HepG2 (cell line): Measurements from ENCODE around the gene ANKRD49. TPM values are rescaled to one million over a fixed set of nuclear protein-coding genes. Genes with fewer than 3 reads are reported as not detected.
A peak's percentile ranks its signal among the peaks of the same experiment; 100 is the strongest.

Experiments
- AKAP8 ChIP-seq: sonication (generic); formaldehyde crosslinking; IDR thresholded peaks from 2 replicates; pipeline ENCODE4 v1.5.1; 2020; ENCODE audit warnings: mild to moderate bottlenecking, missing genetic modification reagents
- CEBPZ ChIP-seq: IDR thresholded peaks from 2 replicates; pipeline ENCODE4 v1.6.1; 2012; ENCODE audit warnings: low read length, improper control_type of control experiment
- DPF2 ChIP-seq: sonication (generic); formaldehyde crosslinking; IDR thresholded peaks from 2 replicates; pipeline ENCODE4 v1.4.0; 2020; ENCODE audit warnings: mild to moderate bottlenecking, low read depth, missing genetic modification reagents, borderline replicate concordance
- FOXO4 ChIP-seq: sonication (generic); formaldehyde crosslinking; conservative IDR thresholded peaks from 2 replicates; pipeline ENCODE4 v1.8.1; 2023; ENCODE audit warnings: missing genetic modification reagents
- HOXD1 ChIP-seq: sonication (generic); formaldehyde crosslinking; IDR thresholded peaks from 2 replicates; pipeline ENCODE4 v1.5.0; 2020; ENCODE audit warnings: missing genetic modification reagents
- IKZF5 ChIP-seq: IDR thresholded peaks from 2 replicates; pipeline ENCODE4 v1.6.1; 2018; ENCODE audit warnings: missing genetic modification reagents, mild to moderate bottlenecking, missing compliant biosample characterization
- JUNB ChIP-seq: sonication (generic); formaldehyde crosslinking; IDR thresholded peaks from 2 replicates; pipeline ENCODE4 v1.8.0; 2022; ENCODE audit warnings: missing genetic modification reagents, mild to moderate bottlenecking, borderline replicate concordance
- LBX2 ChIP-seq: sonication (generic); formaldehyde crosslinking; IDR thresholded peaks from 2 replicates; pipeline ENCODE4 v1.5.0; 2020; ENCODE audit warnings: missing genetic modification reagents, mild to moderate bottlenecking, borderline replicate concordance
- MTF1 ChIP-seq: sonication (generic); formaldehyde crosslinking; IDR thresholded peaks from 2 replicates; pipeline ENCODE4 v1.5.0; 2020; ENCODE audit warnings: missing genetic modification reagents
- TBX3 ChIP-seq: fragments of 450-650 bp; IDR thresholded peaks from 2 replicates; pipeline ENCODE4 v1.6.1; 2017; ENCODE audit warnings: antibody characterized with exemption, mild to moderate bottlenecking, inconsistent platforms, borderline replicate concordance
- YY1 ChIP-seq: IDR thresholded peaks from 2 replicates; pipeline ENCODE4 v1.6.1; 2011; ENCODE audit warnings: low read length, low read depth, moderate library complexity, mild to moderate bottlenecking; ENCODE audit not compliant: insufficient read depth, insufficient replicate concordance
- ZBTB8A ChIP-seq: sonication (generic); formaldehyde crosslinking; IDR thresholded peaks from 2 replicates; pipeline ENCODE4 v1.4.0; 2020; ENCODE audit warnings: mild to moderate bottlenecking, low read depth, missing genetic modification reagents, borderline replicate concordance
- ZNF234 ChIP-seq: sonication (generic); formaldehyde crosslinking; conservative IDR thresholded peaks from 2 replicates; pipeline ENCODE4 v1.5.1; 2020; ENCODE audit warnings: mild to moderate bottlenecking, missing genetic modification reagents
- ZNF274 ChIP-seq: sonication (generic); formaldehyde crosslinking; IDR thresholded peaks from 2 replicates; pipeline ENCODE4 v1.5.1; 2020; ENCODE audit warnings: mild to moderate bottlenecking, missing genetic modification reagents
- ZNF549 ChIP-seq: sonication (generic); formaldehyde crosslinking; IDR thresholded peaks from 2 replicates; pipeline ENCODE4 v1.5.0; 2020; ENCODE audit warnings: missing genetic modification reagents
- ZNF576 ChIP-seq: sonication (generic); formaldehyde crosslinking; IDR thresholded peaks from 2 replicates; pipeline ENCODE4 v1.4.0; 2020; ENCODE audit warnings: mild to moderate bottlenecking, missing genetic modification reagents
- ZNF644 ChIP-seq: IDR thresholded peaks from 2 replicates; pipeline ENCODE4 v1.6.1; 2016; ENCODE audit warnings: low read depth
- ZNF703 ChIP-seq: sonication (generic); formaldehyde crosslinking; IDR thresholded peaks from 2 replicates; pipeline ENCODE4 v1.5.1; 2020; ENCODE audit warnings: missing genetic modification reagents, mild to moderate bottlenecking, moderate library complexity, borderline replicate concordance
- ZXDC ChIP-seq: sonication (generic); formaldehyde crosslinking; IDR thresholded peaks from 2 replicates; pipeline ENCODE4 v1.5.0; 2020; ENCODE audit warnings: mild to moderate bottlenecking, missing genetic modification reagents
- polyA plus RNA-seq, 8 experiments: library from polyadenylated mRNA; depleted of rRNA in 3 of 8; stranded (reverse) in 7 of 8; unstranded in 1 of 8; fragments of >200 nt; fragmentation: Illumina TruSeq in 4 of 8; extraction: Trizol in 4 of 8; gene quantifications; 2 replicates each; pipeline versions ENCODE4 v1.2.1 to v1.2.3, GENCODE V29; 2011 to 2016; ENCODE audit warnings: low read depth in 4 of 8, missing spikeins in 1 of 8, mixed read lengths in 1 of 8; ENCODE audit not compliant: insufficient read depth in 1 of 8
- total RNA-seq, 5 experiments: library from RNA; depleted of rRNA; stranded (reverse); fragments of >200 nt; fragmentation: Illumina TruSeq; extraction: Trizol; gene quantifications; 2 replicates each; pipeline ENCODE4 v1.2.3, GENCODE V29; 2016; ENCODE audit warnings: low read depth in 1 of 5

ANKRD49 gene
- total and polyA plus RNA-seq, 2 of the 13 experiments (the other 11 are each of a cell fraction or from before 2014, with no cell fraction given): 14.2 to 14.3 TPM

- TF ChIP-seq IKZF5 (CRISPR knock-in tag): no peak
- TF ChIP-seq ZNF234 (CRISPR knock-in tag): no peak; the same call in 1 of the 2 replicates
- no peak for TF ChIP-seq HOXD1 (CRISPR knock-in tag)
- TF ChIP-seq ZXDC (CRISPR knock-in tag): no peak
- no peak for TF ChIP-seq ZNF644 (CRISPR knock-in tag)
- TF ChIP-seq ZNF576 (CRISPR knock-in tag): no peak
- TF ChIP-seq LBX2 (CRISPR knock-in tag): no peak; the same call in 1 of the 2 replicates
- no peak for TF ChIP-seq ZNF549 (CRISPR knock-in tag)
- no peak for TF ChIP-seq YY1
- no peak for TF ChIP-seq FOXO4 (CRISPR knock-in tag)
- no peak for TF ChIP-seq JUNB
- TF ChIP-seq CEBPZ: no peak
- no peak for TF ChIP-seq DPF2
- TF ChIP-seq ZNF703 (CRISPR knock-in tag): 0 out of 2 replicates have a peak, but pooled peaks have one; percentile 83
- TF ChIP-seq ZBTB8A (CRISPR knock-in tag): peak; percentile 94; the same call in 1 of the 2 replicates
- TF ChIP-seq MTF1 (CRISPR knock-in tag): no peak
- no peak for TF ChIP-seq AKAP8
- TF ChIP-seq ZNF274 (CRISPR knock-in tag): no peak
- no peak for TF ChIP-seq TBX3
Observed at GRCh38 chr11:94543695-94544645, 50.2 kb downstream of the ANKRD49 start, which contains the start of gene FUT4 (continued).
